Endodermal cell (in vitro differentiated cells): ENCODE results near the gene AMFR. TPM values are rescaled to one million over a fixed set of nuclear protein-coding genes. Genes with fewer than 3 reads are reported as not detected.

ENCODE experiments used
- DNase-seq: peaks from one replicate; pipeline ENCODE4 v3.0.0-alpha.2; 2017
- H3K27ac ChIP-seq: 2 replicates; pipeline ENCODE4 v1.5.1; 2013; ENCODE audit warnings: mild to moderate bottlenecking, low read depth, low read length, moderate library complexity
- H3K27me3 ChIP-seq: 2 replicates; pipeline ENCODE4 v1.6.1; 2013; ENCODE audit warnings: mild to moderate bottlenecking, low read length, moderate library complexity; ENCODE audit not compliant: insufficient read depth, control insufficient read depth, poor library complexity, severe bottlenecking
- H3K36me3 ChIP-seq: 2 replicates; pipeline ENCODE4 v1.7.0; 2013; ENCODE audit warnings: mild to moderate bottlenecking, low read length, moderate library complexity; ENCODE audit not compliant: control insufficient read depth, insufficient read depth
- H3K4me1 ChIP-seq: one replicate; pipeline ENCODE4 v1.7.0; 2013; ENCODE audit warnings: low read length; ENCODE audit not compliant: control insufficient read depth, insufficient read depth
- H3K4me3 ChIP-seq: 2 replicates; pipeline ENCODE4 v1.5.1; 2013; ENCODE audit warnings: mild to moderate bottlenecking, low read length, moderate library complexity
- H3K9ac ChIP-seq: 2 replicates; pipeline ENCODE4 v1.6.1; 2013; ENCODE audit warnings: mild to moderate bottlenecking, low read length, moderate library complexity; ENCODE audit not compliant: poor library complexity, severe bottlenecking; ENCODE audit errors: extremely low read depth
- H3K9me3 ChIP-seq: 2 replicates; pipeline ENCODE4 v1.6.1; 2013; ENCODE audit warnings: mild to moderate bottlenecking, low read length, moderate library complexity; ENCODE audit not compliant: control insufficient read depth
- H3K27ac Mint-ChIP-seq: 2 replicates; pipeline ENCODE4 v1.8.0; 2020; ENCODE audit warnings: mixed read lengths
- H3K27me3 Mint-ChIP-seq: 2 replicates; pipeline ENCODE4 v1.8.0; 2021; ENCODE audit warnings: mild to moderate bottlenecking, mixed read lengths; ENCODE audit not compliant: insufficient read depth
- H3K36me3 Mint-ChIP-seq: 2 replicates; pipeline ENCODE4 v1.8.0; 2020; ENCODE audit warnings: low read depth, mixed read lengths
- H3K4me1 Mint-ChIP-seq: 2 replicates; pipeline ENCODE4 v1.8.0; 2020; ENCODE audit warnings: mixed read lengths
- H3K4me3 Mint-ChIP-seq: 2 replicates; pipeline ENCODE4 v1.8.0; 2020; ENCODE audit warnings: mild to moderate bottlenecking, moderate library complexity, mixed read lengths
- H3K9me3 Mint-ChIP-seq: 2 replicates; pipeline ENCODE4 v1.8.0; 2020; ENCODE audit warnings: mild to moderate bottlenecking, mixed read lengths
- CTCF ChIP-seq: fragments of 200-600 bp; sonication (generic); conservative IDR thresholded peaks from 2 replicates; pipeline ENCODE4 v1.5.0; 2021; ENCODE audit warnings: antibody characterized with exemption, mild to moderate bottlenecking
- WGBS, 2 experiments: methylation state at CpG; one replicate each; pipeline versions ENCODE4 v1.1.5 to v1.1.7; 2013; ENCODE audit warnings: missing lambda C conversion rate in 2 of 2, mixed read lengths in 1 of 2; ENCODE audit not compliant: insufficient coverage in 1 of 2, insufficient read length in 1 of 2; 5-methylcytosine and 5-hydroxymethylcytosine counted together
- total RNA-seq, 2 donors: library from RNA; stranded (reverse); fragmentation: NEBNext Ultra II Directional in 1 of 2; extraction: Animal tissue kit (Norgen Biotek cat#: 25700) in 1 of 2; gene quantifications; 2 replicates in 1 of 2; 3 replicates in 1 of 2; pipeline ENCODE4 v1.2.1, GENCODE V29; 2021

The AMFR gene
- total RNA-seq, 2 donors from 2014 or later: 77.0 to 81.6 TPM

GRCh38 chr16:56360117-56361008, 65.0 kb downstream of the AMFR start:
- Mint-ChIP-seq H3K4me3 (no peak overlapping the region), H3K27me3 (no peaks in the 10 kb centered on the region), H3K9me3 (no peaks in the 10 kb centered on the region), H3K4me1 (peaks cover 34% of the 10 kb centered on the region), H3K27ac (no peak overlapping the region), H3K36me3 (peaks cover 30% of the 10 kb centered on the region)
- H3K9me3 ChIP-seq: no peaks in the 10 kb centered on the region
- no peak overlapping the region for H3K9ac ChIP-seq
- peak; percentile 35 for DNase-seq
- no peak for TF ChIP-seq CTCF
- 94 to 96% methylated on average over 14 to 15 of the region's 15 CpGs for WGBS, 2 experiments
- H3K27ac ChIP-seq: no peak overlapping the region
- peaks cover 33% of the 10 kb centered on the region for H3K36me3 ChIP-seq
- H3K4me1 ChIP-seq: peaks cover 12% of the 10 kb centered on the region
- no peaks in the 10 kb centered on the region for H3K27me3 ChIP-seq
- H3K4me3 ChIP-seq: no peak overlapping the region

GRCh38 chr16:56357765-56358322, 67.5 kb downstream of the AMFR start:
- Mint-ChIP-seq H3K36me3 (peaks cover 11% of the 10 kb centered on the region), H3K4me1 (peaks cover 34% of the 10 kb centered on the region), H3K27me3 (no peaks in the 10 kb centered on the region), H3K27ac (peak overlapping the region; percentile 2), H3K9me3 (no peaks in the 10 kb centered on the region), H3K4me3 (peak overlapping the region; percentile 57)
- peaks cover 18% of the 10 kb centered on the region for H3K36me3 ChIP-seq
- H3K27ac ChIP-seq: no peak overlapping the region
- H3K4me1 ChIP-seq: peaks cover 12% of the 10 kb centered on the region
- TF ChIP-seq CTCF: peak; percentile 66
- H3K27me3 ChIP-seq: no peaks in the 10 kb centered on the region
- WGBS, 2 experiments: 83 to 88% methylated on average over 11 to 13 of the region's 13 CpGs
- H3K4me3 ChIP-seq: no peak overlapping the region
- peak; percentile 78 for DNase-seq
- H3K9ac ChIP-seq: no peak overlapping the region
- H3K9me3 ChIP-seq: no peaks in the 10 kb centered on the region

- Mint-ChIP-seq H3K36me3 (peaks cover 5% of the 10 kb centered on the region), H3K9me3 (no peaks in the 10 kb centered on the region), H3K4me1 (peaks cover 34% of the 10 kb centered on the region), H3K27me3 (no peaks in the 10 kb centered on the region), H3K4me3 (peak overlapping the region; percentile 57), H3K27ac (peak overlapping the region; percentile 82)
- no peak overlapping the region for H3K27ac ChIP-seq
- H3K4me1 ChIP-seq: peaks cover 12% of the 10 kb centered on the region
- H3K4me3 ChIP-seq: peak overlapping the region; percentile 61
- H3K9me3 ChIP-seq: no peaks in the 10 kb centered on the region
- TF ChIP-seq CTCF: no peak
- peaks cover 13% of the 10 kb centered on the region for H3K36me3 ChIP-seq
- peak overlapping the region; percentile 49 for H3K9ac ChIP-seq
- peak; percentile 66 for DNase-seq
- WGBS, 2 experiments: 78 to 82% methylated on average over 7 to 11 of the region's 13 CpGs
- H3K27me3 ChIP-seq: no peaks in the 10 kb centered on the region
Measured at GRCh38 chr16:56357241-56357764, 68.0 kb downstream of the AMFR start.
